Transverse colon (tissue), 4 donors: ENCODE results near the gene FOXP1. TPM values are rescaled to one million over a fixed set of nuclear protein-coding genes. Genes with fewer than 3 reads are reported as not detected.

Source experiments
- DNase-seq: peaks from one replicate; pipeline ENCODE4 v3.0.0-alpha.2; 2019
- H3K27ac ChIP-seq, 4 donors: fragments of 200-600 bp; sonication (generic); 2 replicates each; pipeline ENCODE4 v1.5.1; 2016 to 2018; ENCODE audit warnings: inconsistent platforms in 4 of 4
- H3K27me3 ChIP-seq: fragments of 200-600 bp; sonication (generic); 2 replicates; pipeline ENCODE4 v1.5.1; 2017; ENCODE audit warnings: inconsistent platforms
- H3K36me3 ChIP-seq, 4 donors: fragments of 200-600 bp; sonication (generic); 2 replicates each; pipeline ENCODE4 v1.5.1; 2017 to 2019; ENCODE audit warnings: inconsistent platforms in 4 of 4
- H3K4me1 ChIP-seq, 4 donors: fragments of 200-600 bp; sonication (generic); 2 replicates each; pipeline ENCODE4 v1.5.1; 2017 to 2020; ENCODE audit warnings: inconsistent platforms in 4 of 4
- H3K4me3 ChIP-seq, 4 donors: fragments of 200-600 bp; sonication (generic); 1 replicate in 1 of 4; 2 replicates in 3 of 4; pipeline versions ENCODE4 v1.5.1 to v1.6.1; 2017 to 2019; ENCODE audit warnings: inconsistent platforms in 4 of 4
- H3K9me3 ChIP-seq, 2 donors: fragments of 200-600 bp; sonication (generic); 2 replicates each; pipeline ENCODE4 v1.5.1; 2017 to 2019; ENCODE audit warnings: inconsistent platforms in 2 of 2
- EP300 ChIP-seq: sonication (generic); formaldehyde crosslinking; IDR thresholded peaks from one replicate; pipeline ENCODE4 v1.6.1; 2017; ENCODE audit warnings: antibody characterized with exemption, low read depth
- POLR2A ChIP-seq: fragments of 450-650 bp; IDR thresholded peaks from one replicate; pipeline ENCODE4 v1.6.1; 2016; ENCODE audit warnings: antibody characterized with exemption, mild to moderate bottlenecking, moderate library complexity
- POLR2AphosphoS5 ChIP-seq, 3 donors: sonication (generic); formaldehyde crosslinking; IDR thresholded peaks; one replicate each; pipeline ENCODE4 v1.6.1; 2016; ENCODE audit warnings: antibody characterized with exemption in 3 of 3
- WGBS, 2 donors: methylation state at CpG; one replicate each; pipeline ENCODE4 v1.1.5; 2018; ENCODE audit warnings: low coverage in 1 of 2; 5-methylcytosine and 5-hydroxymethylcytosine counted together
- in situ Hi-C, 4 donors: fragments of 200-750 bp; cut with MboI; loops; one replicate each; pipeline versions ENCODE4 v1.15.0 to v1.15.1; 2017; ENCODE audit warnings: low sequenced_read_pairs in 3 of 4, low pct_ligation_motif_present in 1 of 4, low pct_unique_long_range_greater_than_20kb in 1 of 4
- intact Hi-C: fragments of 100-400 bp; cut with DNase I; formaldehyde crosslinking; loops from one replicate; pipeline ENCODE4 v1.15.1; 2023; ENCODE audit warnings: low total_unique reads
- total RNA-seq, 4 donors: library from RNA; depleted of rRNA; stranded (reverse); fragments of >200 nt; gene quantifications; one replicate each; pipeline ENCODE4 v1.1.0, GENCODE V29; 2016
- TF ChIP-seq, protein P1 (sequence below), 5 experiments: fragments of 200-600 bp in 3 of 5; fragments of 450-650 bp in 2 of 5; sonication (generic) in 3 of 5; IDR thresholded peaks; 1 replicate in 2 of 5; 2 replicates in 3 of 5; pipeline ENCODE4 v1.5.1; 2016 to 2017; ENCODE audit warnings: antibody characterized with exemption in 5 of 5, inconsistent platforms in 3 of 5, mild to moderate bottlenecking in 2 of 5, moderate library complexity in 1 of 5

FOXP1 gene
- total RNA-seq, 4 donors from 2014 or later = 102 to 260 (median 150) TPM

DNA sequence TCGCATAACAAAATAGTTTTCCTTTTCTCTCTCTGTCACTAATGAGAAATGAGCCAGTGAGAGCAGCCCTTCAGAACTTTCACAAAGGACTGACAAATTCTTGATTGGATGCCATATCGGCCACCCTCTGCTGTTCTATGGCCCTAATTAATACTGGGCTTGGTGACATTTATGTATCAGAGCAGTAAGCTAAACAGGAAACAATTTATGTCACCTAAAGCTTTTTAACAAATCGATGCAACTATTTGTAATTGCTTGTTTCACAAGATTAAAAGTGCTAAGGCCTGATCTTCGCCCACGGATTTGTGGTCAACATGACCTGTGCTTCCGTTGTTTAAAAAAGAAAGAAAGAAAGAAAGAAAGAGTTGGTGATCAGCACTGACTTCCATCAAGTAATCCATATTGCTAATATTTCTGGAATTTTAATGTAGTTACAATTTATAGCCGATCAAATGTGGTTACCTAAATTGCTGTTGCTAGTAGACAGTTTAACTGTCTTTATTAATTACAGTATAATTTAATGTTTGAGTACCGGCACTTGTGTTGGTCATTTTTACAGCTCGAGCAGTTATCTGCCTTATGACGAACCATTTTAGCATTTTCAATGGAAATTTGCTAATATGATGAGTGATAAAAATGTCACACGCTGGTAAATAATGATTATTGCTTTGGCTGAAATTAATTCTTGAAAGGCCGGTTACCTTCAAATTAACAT lies 631.3 kb downstream of the FOXP1 start:
- intact Hi-C loops = no loop called here
- in situ Hi-C loops = no loop called here

DNA sequence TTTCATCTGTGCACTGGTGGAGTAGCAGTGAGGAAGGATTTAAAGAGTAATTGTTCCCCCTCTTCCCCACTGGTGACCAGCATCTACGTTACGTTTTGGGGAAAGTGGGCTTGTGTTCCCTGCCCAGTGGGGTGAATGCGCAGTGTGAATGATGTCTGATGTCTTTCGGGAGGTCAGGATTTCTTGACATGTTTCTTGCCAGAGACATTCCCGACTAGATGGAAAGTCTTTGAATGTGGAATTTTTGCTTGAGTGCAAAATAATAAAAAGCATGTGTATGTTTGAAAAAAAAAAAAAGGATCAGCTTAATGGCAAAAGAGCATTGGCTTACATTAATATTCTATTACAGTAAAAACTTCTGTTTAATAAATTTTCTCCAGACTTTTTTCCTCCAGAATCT lies 632.2 kb downstream of the FOXP1 start:
- no peak overlapping the region for H3K4me3 ChIP-seq
- TF ChIP-seq POLR2AphosphoS5 (IDR thresholded peaks at IDR 0.05) (no peak), EP300 (no peak), POLR2A (no peak)
- TF ChIP-seq, protein P1, sequence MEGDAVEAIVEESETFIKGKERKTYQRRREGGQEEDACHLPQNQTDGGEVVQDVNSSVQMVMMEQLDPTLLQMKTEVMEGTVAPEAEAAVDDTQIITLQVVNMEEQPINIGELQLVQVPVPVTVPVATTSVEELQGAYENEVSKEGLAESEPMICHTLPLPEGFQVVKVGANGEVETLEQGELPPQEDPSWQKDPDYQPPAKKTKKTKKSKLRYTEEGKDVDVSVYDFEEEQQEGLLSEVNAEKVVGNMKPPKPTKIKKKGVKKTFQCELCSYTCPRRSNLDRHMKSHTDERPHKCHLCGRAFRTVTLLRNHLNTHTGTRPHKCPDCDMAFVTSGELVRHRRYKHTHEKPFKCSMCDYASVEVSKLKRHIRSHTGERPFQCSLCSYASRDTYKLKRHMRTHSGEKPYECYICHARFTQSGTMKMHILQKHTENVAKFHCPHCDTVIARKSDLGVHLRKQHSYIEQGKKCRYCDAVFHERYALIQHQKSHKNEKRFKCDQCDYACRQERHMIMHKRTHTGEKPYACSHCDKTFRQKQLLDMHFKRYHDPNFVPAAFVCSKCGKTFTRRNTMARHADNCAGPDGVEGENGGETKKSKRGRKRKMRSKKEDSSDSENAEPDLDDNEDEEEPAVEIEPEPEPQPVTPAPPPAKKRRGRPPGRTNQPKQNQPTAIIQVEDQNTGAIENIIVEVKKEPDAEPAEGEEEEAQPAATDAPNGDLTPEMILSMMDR (IDR thresholded peaks at IDR 0.05) = no peak
- H3K27ac ChIP-seq = no peak overlapping the region
- peaks cover 0 to 3% (median 0%) of the 10 kb centered on the region in 4 donors for H3K4me1 ChIP-seq
- in situ Hi-C loops = no loop called here
- DNase-seq = no peak
- no peaks in the 10 kb centered on the region for H3K36me3 ChIP-seq
- H3K27me3 ChIP-seq = no peaks in the 10 kb centered on the region
- WGBS, 2 donors = 73 to 77% methylated on average over 5 of the region's 5 CpGs
- H3K9me3 ChIP-seq = no peaks in the 10 kb centered on the region
- intact Hi-C loops = no loop called here

More for the DNA sequence above, 631.3 kb downstream of the FOXP1 start:
- no peak overlapping the region for H3K4me3 ChIP-seq
- DNase-seq = no peak
- TF ChIP-seq POLR2A (no peak), EP300 (no peak), POLR2AphosphoS5 (IDR thresholded peaks at IDR 0.05) (no peak)
- TF ChIP-seq, protein P1 (IDR thresholded peaks at IDR 0.05) = no peak
- WGBS, 2 donors = 80 to 85% methylated on average over 12 of the region's 12 CpGs
- H3K27me3 ChIP-seq = no peaks in the 10 kb centered on the region
- no peaks in the 10 kb centered on the region for H3K9me3 ChIP-seq
- peaks cover 0 to 4% (median 1%) of the 10 kb centered on the region in 4 donors for H3K36me3 ChIP-seq
- H3K4me1 ChIP-seq = peaks cover 0 to 4% (median 1%) of the 10 kb centered on the region in 4 donors
- no peak overlapping the region for H3K27ac ChIP-seq

DNA sequence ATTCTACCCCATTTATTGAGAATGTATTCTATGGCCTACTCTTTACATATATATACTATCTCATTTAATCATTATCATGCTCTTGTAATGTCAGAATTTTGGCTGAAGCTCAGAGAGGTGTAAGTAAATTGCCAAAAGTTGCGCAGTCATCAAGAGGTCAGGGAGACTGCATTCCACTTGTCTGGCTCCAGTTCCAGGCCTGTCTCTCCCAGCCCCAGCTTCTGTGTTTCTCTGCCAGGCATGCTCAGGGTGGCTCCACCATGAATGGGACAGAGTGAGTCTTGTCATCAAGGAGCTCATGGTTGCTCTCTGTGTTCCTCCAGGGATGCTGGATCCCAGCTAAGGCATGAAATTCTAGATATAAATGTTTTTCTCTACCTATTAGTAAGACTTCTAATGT lies 635.9 kb downstream of the FOXP1 start:
- in situ Hi-C loops = no loop called here
- WGBS, 2 donors = 88% methylated on average over 1 of the region's 1 CpG; no CpG with 5 or more reads in 1 of the 2 donors

DNA sequence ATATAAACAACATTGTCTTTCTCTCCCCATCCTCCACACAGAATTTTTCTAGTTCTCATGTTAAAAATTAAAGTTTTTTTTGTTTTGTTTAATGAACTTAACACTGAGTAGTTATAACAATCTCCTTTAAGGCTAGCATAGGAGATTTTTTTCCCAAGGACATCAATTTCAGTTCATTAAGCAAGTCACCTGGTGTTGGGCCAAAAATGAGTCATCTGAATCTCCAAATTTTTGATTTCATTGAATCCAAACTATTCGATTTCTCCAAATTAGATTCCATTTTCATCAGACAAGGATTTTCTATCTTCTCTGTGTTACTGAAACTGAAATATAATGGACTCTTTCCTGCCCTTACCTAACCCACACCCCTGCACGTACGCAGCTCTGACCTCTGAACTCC lies 639.6 kb downstream of the FOXP1 start:
- Histone ChIP-seq H3K9me3 (no peaks in the 10 kb centered on the region), H3K27me3 (peaks cover 3% of the 10 kb centered on the region), H3K4me3 (no peak overlapping the region), H3K36me3 (no peaks in the 10 kb centered on the region), H3K4me1 (no peaks in the 10 kb centered on the region), H3K27ac (no peak overlapping the region)
- 84 to 93% methylated on average over 2 to 3 of the region's 3 CpGs for WGBS, 2 donors
- TF ChIP-seq EP300 (no peak), POLR2A (no peak), POLR2AphosphoS5 (IDR thresholded peaks at IDR 0.05) (no peak)
- TF ChIP-seq, protein P1 (IDR thresholded peaks at IDR 0.05) = no peak
- DNase-seq = no peak
- intact Hi-C loops (no loop called here), in situ Hi-C loops (no loop called here)

More for the DNA sequence above, 635.9 kb downstream of the FOXP1 start:
- H3K4me3 ChIP-seq = no peak overlapping the region
- intact Hi-C loops = no loop called here
- H3K27me3 ChIP-seq = peaks cover 3% of the 10 kb centered on the region
- no peak for DNase-seq
- H3K27ac ChIP-seq = no peak overlapping the region
- H3K9me3 ChIP-seq = no peaks in the 10 kb centered on the region
- TF ChIP-seq EP300 = no peak
- no peak for TF ChIP-seq POLR2A
- TF ChIP-seq, protein P1 (IDR thresholded peaks at IDR 0.05) = no peak
- no peak for TF ChIP-seq POLR2AphosphoS5 (IDR thresholded peaks at IDR 0.05)
- H3K4me1 ChIP-seq = no peaks in the 10 kb centered on the region
- no peaks in the 10 kb centered on the region for H3K36me3 ChIP-seq
